ENCODE measurements around the gene KATNBL1. TPM values are rescaled to one million over a fixed set of nuclear protein-coding genes. Genes with fewer than 3 reads are reported as not detected.

The KATNBL1 gene
- total RNA-seq, 1 experiment from 2014 or later, result 46.8 TPM

GRCh38 chr15:34233614-34234013, 23.7 kb upstream of the KATNBL1 start:
- no peak overlapping the region for H3K27ac ChIP-seq (ENCODE audit: insufficient read length, low read depth, low read length)
- H2BK20ac ChIP-seq (ENCODE audit: low read depth, low read length, poor library complexity, severe bottlenecking), result no peak overlapping the region
- TF ChIP-seq CTCF (conservative IDR thresholded peaks at IDR 0.05), result no peak

More at GRCh38 chr15:34233614-34234013, 23.7 kb upstream of the KATNBL1 start:
- no peak overlapping the region for H3K4me2 ChIP-seq (ENCODE audit: insufficient read depth, insufficient read length, low read length)
- Mint-ChIP-seq H3K4me1 (no peaks in the 10 kb centered on the region), H3K9me3 (no peaks in the 10 kb centered on the region), H3K27ac (no peak overlapping the region), H3K4me3 (no peak overlapping the region), H3K36me3 (ENCODE audit: insufficient read depth in 1 of 3, low read depth in 3 of 3) (peaks cover 14 to 32% (median 29%) of the 10 kb centered on the region in 3 experiments; a peak in 6 of 7 replicates), H3K27me3 (ENCODE audit: low read depth) (no peaks in the 10 kb centered on the region)
- no peaks in the 10 kb centered on the region for H3K79me1 ChIP-seq (ENCODE audit: insufficient read depth, low read depth, low read length, poor library complexity, severe bottlenecking)
- H3K56ac ChIP-seq (ENCODE audit: insufficient read length, low read depth, low read length), result no peak overlapping the region
- H3K4ac ChIP-seq (ENCODE audit: low read depth, low read length), result no peak overlapping the region
- no peak for DNase-seq
- H2AFZ ChIP-seq (ENCODE audit: low read length), result no peak overlapping the region
- H3K23ac ChIP-seq (ENCODE audit: insufficient read length, low read depth, low read length), result no peak overlapping the region
- H2AK5ac ChIP-seq (ENCODE audit: insufficient read length, low read length), result no peak overlapping the region
- H3K23me2 ChIP-seq (ENCODE audit: insufficient read length, low read depth, low read length, poor library complexity, severe bottlenecking), result no peaks in the 10 kb centered on the region
- no peak overlapping the region for H2BK12ac ChIP-seq (ENCODE audit: insufficient read length, low read depth, low read length)
- no peaks in the 10 kb centered on the region for H3K9me3 ChIP-seq (ENCODE audit: control insufficient read depth, low read depth, low read length)
- H4K8ac ChIP-seq (replicated peaks; ENCODE audit: insufficient read length, low read depth, low read length), result no peak overlapping the region
- no peak overlapping the region for H3T11ph ChIP-seq (ENCODE audit: low read length)
- no peak overlapping the region for H2BK15ac ChIP-seq (ENCODE audit: low read depth, low read length)
- no peaks in the 10 kb centered on the region for H3K27me3 ChIP-seq (ENCODE audit: insufficient read depth, low read length)
- H3K4me1 ChIP-seq (ENCODE audit: insufficient read depth, low read length), result no peaks in the 10 kb centered on the region
- no peak overlapping the region for H2BK120ac ChIP-seq (ENCODE audit: low read depth, low read length, poor library complexity, severe bottlenecking)
- H3K14ac ChIP-seq (ENCODE audit: insufficient read depth, low read length), result no peak overlapping the region
- WGBS (ENCODE audit: extremely low coverage, insufficient read length, low lambda C conversion rate), result no CpG with 5 or more reads among the region's 6 CpGs
- no peak overlapping the region for H4K5ac ChIP-seq (ENCODE audit: insufficient read length, low read depth, low read length)
- H2BK5ac ChIP-seq (ENCODE audit: insufficient read length, low read length), result no peak overlapping the region
- no peak overlapping the region for H4K91ac ChIP-seq (ENCODE audit: insufficient read length, low read depth, low read length)
- no peak overlapping the region for H3K18ac ChIP-seq (ENCODE audit: insufficient read length, low read depth, low read length)
- H3K79me2 ChIP-seq (ENCODE audit: insufficient read depth, low read length), result no peaks in the 10 kb centered on the region
- no peak overlapping the region for H3K9ac ChIP-seq (ENCODE audit: extremely low read depth, insufficient read length, low read length)
- H4K20me1 ChIP-seq (ENCODE audit: control insufficient read depth, insufficient read depth, insufficient read length), result no peaks in the 10 kb centered on the region

Data from H9 (cell line).